IMR-90 (cell line): ENCODE data around the gene GABPB1. TPM values are rescaled to one million over a fixed set of nuclear protein-coding genes. Genes with fewer than 3 reads are reported as not detected.

Experiments used
- ATAC-seq: fragments of 200-7000 bp; cut with Tn5 transposase; 2 replicates; pipeline ENCODE4 v1.9.1; 2020; ENCODE audit warnings: low read depth, mild to moderate bottlenecking, moderate library complexity
- BruUV-seq: library from RNA; stranded (reverse); fragments of 400-500 nt; replicated peaks from 2 replicates; lab custom pipeline; 2021; lab: Mats Ljungman, UMichigan
- CTCF ChIA-PET: fragments of 300-600 bp; formaldehyde crosslinking; extraction: SDS; loops from one replicate; lab custom pipeline; 2021; ENCODE audit warnings: antibody characterized with exemption; lab: Yijun Ruan, JAX
- POLR2A ChIA-PET: fragments of 300-600 bp; sonication (Branson Sonifier 250); formaldehyde crosslinking; loops from one replicate; lab custom pipeline; 2022; ENCODE audit warnings: antibody characterized with exemption; ENCODE audit not compliant: unreplicated experiment; lab: Charles Lee
- DNase-seq: peaks from one replicate; pipeline ENCODE4 v3.0.0; 2013
- H2AFZ ChIP-seq: replicated peaks from 2 replicates; pipeline ENCODE3; 2013; ENCODE audit warnings: low read length, mild to moderate bottlenecking; ENCODE audit not compliant: poor library complexity
- H2AK5ac ChIP-seq: 2 replicates; pipeline ENCODE4 v1.6.1; 2013; ENCODE audit warnings: low read depth, low read length, inconsistent platforms
- H2AK9ac ChIP-seq: replicated peaks from 2 replicates; pipeline ENCODE3; 2013; ENCODE audit warnings: mild to moderate bottlenecking, low read depth, low read length, moderate library complexity; ENCODE audit not compliant: poor library complexity
- H2BK120ac ChIP-seq: 2 replicates; pipeline ENCODE4 v1.6.1; 2013; ENCODE audit warnings: low read depth, low read length, inconsistent platforms
- H2BK15ac ChIP-seq: 3 replicates; pipeline ENCODE4 v1.6.1; 2013; ENCODE audit warnings: low read depth, low read length, inconsistent platforms
- H2BK20ac ChIP-seq: 2 replicates; pipeline ENCODE4 v1.6.1; 2013; ENCODE audit warnings: low read depth, mild to moderate bottlenecking, inconsistent platforms, low read length, moderate library complexity
- H2BK5ac ChIP-seq: 2 replicates; pipeline ENCODE4 v1.6.1; 2013; ENCODE audit warnings: mild to moderate bottlenecking, low read depth, low read length, inconsistent platforms; ENCODE audit not compliant: poor library complexity, severe bottlenecking
- H3K14ac ChIP-seq: replicated peaks from 2 replicates; pipeline ENCODE4 v1.6.1; 2013; ENCODE audit warnings: low read depth, low read length, inconsistent platforms
- H3K18ac ChIP-seq: 2 replicates; pipeline ENCODE4 v1.6.1; 2013; ENCODE audit warnings: low read depth, low read length, control low read depth
- H3K23ac ChIP-seq: 2 replicates; pipeline ENCODE4 v1.6.1; 2013; ENCODE audit warnings: low read depth, low read length, inconsistent platforms
- H3K27ac ChIP-seq: 2 replicates; pipeline ENCODE4 v1.5.1; 2013; ENCODE audit warnings: mild to moderate bottlenecking, control low read depth, low read length; ENCODE audit not compliant: insufficient read depth
- H3K27me3 ChIP-seq: 2 replicates; pipeline ENCODE4 v1.6.1; 2013; ENCODE audit warnings: low read length; ENCODE audit not compliant: control insufficient read depth, insufficient read depth
- H3K36me3 ChIP-seq: 2 replicates; pipeline ENCODE4 v1.6.1; 2013; ENCODE audit warnings: low read length, mixed read lengths; ENCODE audit not compliant: control insufficient read depth, insufficient read depth
- H3K4ac ChIP-seq: 2 replicates; pipeline ENCODE4 v1.6.1; 2013; ENCODE audit warnings: low read depth, low read length, inconsistent platforms
- H3K4me1 ChIP-seq: 2 replicates; pipeline ENCODE4 v1.6.1; 2013; ENCODE audit warnings: low read length, mixed read lengths; ENCODE audit not compliant: control insufficient read depth, insufficient read depth
- H3K4me2 ChIP-seq: 2 replicates; pipeline ENCODE4 v1.6.1; 2013; ENCODE audit warnings: low read depth, mild to moderate bottlenecking, control low read depth, low read length, moderate library complexity
- H3K4me3 ChIP-seq: 2 replicates; pipeline ENCODE4 v1.5.1; 2013; ENCODE audit warnings: low read depth, mild to moderate bottlenecking, control low read depth, low read length, moderate library complexity; ENCODE audit not compliant: insufficient read depth
- H3K56ac ChIP-seq: 2 replicates; pipeline ENCODE4 v1.6.1; 2013; ENCODE audit warnings: low read length, inconsistent platforms; ENCODE audit not compliant: insufficient read depth; ENCODE audit errors: extremely low read depth
- H3K79me1 ChIP-seq, 2 experiments: 2 replicates each; pipeline ENCODE4 v1.6.1; 2013; ENCODE audit warnings: low read length in 2 of 2, inconsistent platforms in 1 of 2, low read depth in 1 of 2
- H3K9ac ChIP-seq: 2 replicates; pipeline ENCODE4 v1.6.1; 2013; ENCODE audit warnings: low read depth, low read length, control low read depth
- H3K9me1 ChIP-seq: 2 replicates; pipeline ENCODE4 v1.6.1; 2013; ENCODE audit warnings: low read length, inconsistent platforms; ENCODE audit not compliant: insufficient read depth
- H3K9me3 ChIP-seq: 2 replicates; pipeline ENCODE4 v1.6.1; 2013; ENCODE audit warnings: low read length; ENCODE audit not compliant: control insufficient read depth, insufficient read depth
- H4K20me1 ChIP-seq: 2 replicates; pipeline ENCODE4 v1.6.1; 2013; ENCODE audit warnings: low read length, inconsistent platforms; ENCODE audit not compliant: insufficient read depth
- H4K5ac ChIP-seq: 2 replicates; pipeline ENCODE4 v1.6.1; 2013; ENCODE audit warnings: mild to moderate bottlenecking, low read depth, low read length, control low read depth
- H4K8ac ChIP-seq, 2 experiments: 2 replicates each; pipeline ENCODE4 v1.6.1; 2013; ENCODE audit warnings: low read depth in 2 of 2, low read length in 2 of 2, control low read depth in 1 of 2, inconsistent platforms in 1 of 2
- H4K91ac ChIP-seq: 2 replicates; pipeline ENCODE4 v1.6.1; 2013; ENCODE audit warnings: low read depth, low read length, inconsistent platforms; ENCODE audit not compliant: insufficient read depth
- BHLHE40 ChIP-seq: fragments of 150-350 bp; IDR thresholded peaks from 2 replicates; pipeline ENCODE4 v1.6.1; 2016; ENCODE audit warnings: mild to moderate bottlenecking, low read depth, low read length
- CEBPB ChIP-seq: IDR thresholded peaks from 2 replicates; pipeline ENCODE4 v1.6.1; 2012; ENCODE audit warnings: low read depth, low read length, improper control_type of control experiment
- WGBS, 2 experiments: methylation state at CpG; one replicate each; pipeline versions ENCODE4 v1.1.5 to v1.1.7; 2013; ENCODE audit warnings: missing lambda C conversion rate in 2 of 2; ENCODE audit not compliant: insufficient read length in 1 of 2; ENCODE audit errors: extremely low coverage in 2 of 2; 5-methylcytosine and 5-hydroxymethylcytosine counted together
- dilution Hi-C: fragments of 300-500 bp; cut with HindIII; formaldehyde crosslinking; loops from one replicate; pipeline ENCODE4 v1.14.3; 2018; ENCODE audit warnings: low sequenced_read_pairs; ENCODE audit not compliant: unreplicated experiment
- in situ Hi-C: fragments of 300-500 bp; cut with MboI; formaldehyde crosslinking; loops from 3 replicates; pipeline ENCODE4 v1.14.3; 2019; ENCODE audit warnings: low sequenced_read_pairs, inconsistent platforms, mixed read lengths
- intact Hi-C: fragments of 100-400 bp; cut with micrococcal nuclease; formaldehyde crosslinking; loops from 2 replicates; pipeline ENCODE4 v1.10.0; 2022
- microRNA-seq, 2 experiments: library from miRNA; stranded (forward) in 1 of 2; unstranded in 1 of 2; fragments of 10-50 nt in 1 of 2; fragments of <30 nt in 1 of 2; gene quantifications in 1 of 2; microRNA quantifications in 1 of 2; one replicate each; pipeline versions ENCODE3 to v1.1.0; 2013 to 2020; ENCODE audit not compliant: insufficient read depth in 1 of 2, insufficient read length in 1 of 2, unreplicated experiment in 1 of 2
- polyA plus RNA-seq, 3 experiments: library from polyadenylated mRNA; depleted of rRNA; stranded (reverse); fragments of >200 nt; gene quantifications; 2 replicates each; pipeline ENCODE4 v1.2.3, GENCODE V29; 2012; ENCODE audit warnings: low replicate concordance in 1 of 3
- small RNA-seq, 5 experiments: library from RNA; depleted of rRNA; stranded (forward); fragments of <200 nt; gene quantifications; one replicate each; pipeline ENCODE3, GENCODE V24; 2012
- total RNA-seq: library from RNA; depleted of rRNA; stranded (reverse); fragments of >200 nt; gene quantifications from 2 replicates; pipeline ENCODE4 v1.2.3, GENCODE V29; 2012; rRNA removed

Gene GABPB1
- total and polyA plus RNA-seq, 2 of the 4 experiments (the other 2 are of a cell fraction) = 26.3 to 89.3 TPM

GRCh38 chr15:50225938-50226337 is 129.1 kb downstream of the GABPB1 start:
- H3K36me3 ChIP-seq = no peaks in the 10 kb centered on the region
- in situ Hi-C loops = no loop called here
- no TSS peak for BruUV-seq
- no peak for ATAC-seq
- H2BK5ac ChIP-seq = no peak overlapping the region
- H4K20me1 ChIP-seq = no peaks in the 10 kb centered on the region
- H3K27ac ChIP-seq = no peak overlapping the region
- no peak overlapping the region for H2BK120ac ChIP-seq
- H2AFZ ChIP-seq = no peak overlapping the region
- no peak overlapping the region; the same call in 2 of the 3 replicates for H2BK15ac ChIP-seq
- H4K91ac ChIP-seq = no peak overlapping the region
- H3K56ac ChIP-seq = no peak overlapping the region
- H3K4ac ChIP-seq = no peak overlapping the region
- no peak overlapping the region for H3K14ac ChIP-seq
- H3K4me2 ChIP-seq = no peak overlapping the region
- no peak overlapping the region for H4K8ac ChIP-seq
- dilution Hi-C loops = no loop called here
- no peak overlapping the region for H4K5ac ChIP-seq
- H2AK9ac ChIP-seq = no peak overlapping the region
- no CpG with 5 or more reads among the region's 3 CpGs for WGBS, 2 experiments
- ChIA-PET CTCF (no interaction called here), POLR2A (no interaction called here)
- H3K4me1 ChIP-seq = peaks cover 2% of the 10 kb centered on the region; the same call in 1 of the 2 replicates
- no peaks in the 10 kb centered on the region for H3K9me3 ChIP-seq
- peaks cover 8% of the 10 kb centered on the region; the same call in 1 of the 2 replicates for H3K9me1 ChIP-seq
- H3K9ac ChIP-seq = no peak overlapping the region
- no peaks in the 10 kb centered on the region for H3K79me1 ChIP-seq
- H3K27me3 ChIP-seq = peaks cover 5% of the 10 kb centered on the region
- DNase-seq = no peak
- TF ChIP-seq CEBPB = peak; percentile 66
- no peak for TF ChIP-seq BHLHE40
- intact Hi-C loops = no loop called here
- no peak overlapping the region for H2BK20ac ChIP-seq
- no peak overlapping the region for H3K4me3 ChIP-seq
- no peak overlapping the region for H2AK5ac ChIP-seq
- H3K23ac ChIP-seq = no peak overlapping the region
- no peak overlapping the region for H3K18ac ChIP-seq

Small RNA genes within 50 kb of the gene (microRNA-seq; reads per million reads assigned to microRNA genes)
- gene RNU6-94P (ENCODE audit: insufficient read depth, insufficient read length) = not detected

Small RNA genes within 50 kb of the gene (small RNA-seq; reads per million reads assigned to genes)
- 0 reads per million in 5 experiments for gene RNU6-94P

Other genes with a start within 250 kb of the GABPB1 start
- gene ATP8B4, start 236.0 kb downstream of the GABPB1 start, total RNA-seq = 0.54 and 0.56 TPM in 2 replicates
- gene ATP8B4, start 236.0 kb downstream of the GABPB1 start, polyA plus RNA-seq (2012; rRNA removed) = 0.09 and 0.12 TPM in 2 replicates
- under 0.01 TPM in 1 of 2 replicates, not detected in the other for gene SLC27A2, start 173.0 kb downstream of the GABPB1 start, total RNA-seq
- not detected in 2 replicates for gene SLC27A2, start 173.0 kb downstream of the GABPB1 start, polyA plus RNA-seq (2012; rRNA removed)
- gene HDC, start 89.5 kb downstream of the GABPB1 start, total RNA-seq = not detected in 2 replicates
- gene HDC, start 89.5 kb downstream of the GABPB1 start, polyA plus RNA-seq (2012; rRNA removed) = not detected in 2 replicates
- gene USP8, start 69.2 kb upstream of the GABPB1 start, total RNA-seq = 52.2 and 61.7 TPM in 2 replicates
- gene USP8, start 69.2 kb upstream of the GABPB1 start, polyA plus RNA-seq (2012; rRNA removed) = 18.9 and 25.4 TPM in 2 replicates
- gene USP50, start 191.5 kb upstream of the GABPB1 start, total RNA-seq = not detected in 2 replicates
- not detected in 2 replicates for gene USP50, start 191.5 kb upstream of the GABPB1 start, polyA plus RNA-seq (2012; rRNA removed)